OCI-LY7 (cell line): ENCODE data around the gene YIPF2. TPM values are rescaled to one million over a fixed set of nuclear protein-coding genes. Genes with fewer than 3 reads are reported as not detected.

Source experiments
- BruUV-seq: library from RNA; stranded (reverse); fragments of 400-500 nt; replicated peaks from 2 replicates; lab custom pipeline; 2021; lab: Mats Ljungman, UMichigan
- CTCF ChIA-PET: fragments of 300-600 bp; sonication (Branson Sonifier 250); formaldehyde crosslinking; loops from one replicate; lab custom pipeline; 2022; ENCODE audit warnings: antibody characterized with exemption; ENCODE audit not compliant: unreplicated experiment; lab: Charles Lee
- POLR2A ChIA-PET: fragments of 300-600 bp; sonication (Branson Sonifier 250); formaldehyde crosslinking; loops from one replicate; lab custom pipeline; 2022; ENCODE audit warnings: antibody characterized with exemption; lab: Charles Lee
- DNase-seq: peaks from one replicate; pipeline ENCODE4 v3.0.0-alpha.2; 2015; ENCODE audit warnings: low spot score
- H2AFZ ChIP-seq: fragments of 200-600 bp; sonication (generic), shearing (Covaris generic); 2 replicates; pipeline ENCODE4 v1.6.1; 2014; ENCODE audit warnings: mild to moderate bottlenecking, antibody characterized with exemption, low read length, moderate library complexity
- H3K27ac ChIP-seq: fragments of 200-600 bp; sonication (generic); 2 replicates; pipeline ENCODE4 v1.5.1; 2014; ENCODE audit warnings: mixed run types, low read depth, mild to moderate bottlenecking, moderate library complexity, low read length, inconsistent platforms; ENCODE audit not compliant: poor library complexity, severe bottlenecking
- H3K36me3 ChIP-seq: fragments of 200-600 bp; sonication (generic); 2 replicates; pipeline ENCODE4 v1.6.1; 2014; ENCODE audit warnings: mild to moderate bottlenecking, antibody characterized with exemption, low read length, moderate library complexity, mixed read lengths; ENCODE audit not compliant: insufficient read depth
- H3K4me1 ChIP-seq: fragments of 200-600 bp; sonication (generic); 2 replicates; pipeline ENCODE4 v1.5.1; 2014; ENCODE audit warnings: mild to moderate bottlenecking, low read length; ENCODE audit not compliant: insufficient read depth, poor library complexity, severe bottlenecking
- H3K4me2 ChIP-seq: fragments of 200-600 bp; sonication (generic); 2 replicates; pipeline ENCODE4 v1.6.1; 2014; ENCODE audit warnings: mild to moderate bottlenecking, low read length
- H3K4me3 ChIP-seq: fragments of 200-600 bp; sonication (generic); 2 replicates; pipeline ENCODE4 v1.5.1; 2014; ENCODE audit warnings: mild to moderate bottlenecking, low read depth, low read length; ENCODE audit not compliant: poor library complexity, severe bottlenecking
- H3K79me2 ChIP-seq: fragments of 200-600 bp; sonication (generic); 2 replicates; pipeline ENCODE4 v1.6.1; 2016; ENCODE audit warnings: low read depth, mild to moderate bottlenecking, low read length, moderate library complexity, mixed read lengths; ENCODE audit not compliant: insufficient read depth
- H3K9me2 ChIP-seq: fragments of 200-600 bp; sonication (generic); 2 replicates; pipeline ENCODE4 v1.6.1; 2016; ENCODE audit warnings: mild to moderate bottlenecking, low read length, mixed read lengths; ENCODE audit not compliant: insufficient read depth
- H3K9me3 ChIP-seq: fragments of 200-600 bp; sonication (generic); 2 replicates; pipeline ENCODE4 v1.6.1; 2014; ENCODE audit warnings: mild to moderate bottlenecking, mixed run types, low read length, mixed read lengths
- H4K20me1 ChIP-seq: fragments of 200-600 bp; sonication (generic); 2 replicates; pipeline ENCODE4 v1.6.1; 2014; ENCODE audit warnings: mild to moderate bottlenecking, antibody characterized with exemption, low read length, moderate library complexity, mixed read lengths; ENCODE audit not compliant: insufficient read depth
- CTCF ChIP-seq: fragments of 200-600 bp; sonication (generic); conservative IDR thresholded peaks from 2 replicates; pipeline ENCODE4 v1.5.1; 2014; ENCODE audit warnings: mild to moderate bottlenecking, antibody characterized with exemption, low read length, moderate library complexity, mixed read lengths
- EZH2phosphoT487 ChIP-seq: fragments of 200-600 bp; sonication (generic); IDR thresholded peaks from 2 replicates; pipeline ENCODE4 v1.6.1; 2018; ENCODE audit warnings: low read depth, borderline replicate concordance, mild to moderate bottlenecking, mixed run types, antibody characterized with exemption, low read length, moderate library complexity, mixed read lengths
- intact Hi-C: fragments of 100-400 bp; cut with micrococcal nuclease; formaldehyde crosslinking; loops from one replicate; pipeline ENCODE4 v1.10.0; 2022; ENCODE audit not compliant: unreplicated experiment
- total RNA-seq, 2 experiments: library from RNA; depleted of rRNA in 1 of 2; stranded (reverse); fragments of >200 nt in 1 of 2; shearing (Covaris generic) in 1 of 2; gene quantifications; 2 replicates each; pipeline ENCODE4 v1.2.3, GENCODE V29; 2014 to 2022

YIPF2 gene
- total RNA-seq, 2 experiments from 2014 or later = 26.7 to 27.5 TPM

- Histone ChIP-seq H3K4me1 (peaks cover 3% of the 10 kb centered on the region), H3K36me3 (peaks cover 72% of the 10 kb centered on the region; the same call in 1 of the 2 replicates), H3K4me2 (no peak overlapping the region), H3K27ac (no peak overlapping the region), H3K4me3 (no peak overlapping the region), H3K9me3 (no peaks in the 10 kb centered on the region), H4K20me1 (no peaks in the 10 kb centered on the region), H3K9me2 (no peaks in the 10 kb centered on the region), H2AFZ (no peak overlapping the region), H3K79me2 (no peaks in the 10 kb centered on the region)
- CTCF ChIA-PET = no interaction called here
- intact Hi-C loops = no loop called here
- POLR2A ChIA-PET = no interaction called here
- TF ChIP-seq EZH2phosphoT487 (no peak), CTCF (no peak)
- no TSS peak for BruUV-seq
- DNase-seq = no peak
These were observed 6.4 kb downstream of the YIPF2 start for GRCh38 chr19:10921910-10922637.

- no peaks in the 10 kb centered on the region for H3K9me3 ChIP-seq
These were observed 7.1 kb downstream of the YIPF2 start for GRCh38 chr19:10921199-10921909.

More at GRCh38 chr19:10921199-10921909, 7.1 kb downstream of the YIPF2 start:
- Histone ChIP-seq H4K20me1 (no peaks in the 10 kb centered on the region), H2AFZ (no peak overlapping the region), H3K27ac (no peak overlapping the region), H3K4me1 (peaks cover 3% of the 10 kb centered on the region), H3K4me2 (no peak overlapping the region), H3K79me2 (no peaks in the 10 kb centered on the region), H3K36me3 (peaks cover 76% of the 10 kb centered on the region), H3K9me2 (no peaks in the 10 kb centered on the region), H3K4me3 (no peak overlapping the region)
- POLR2A ChIA-PET = no interaction called here
- no peak for DNase-seq
- TF ChIP-seq CTCF (no peak), EZH2phosphoT487 (no peak)
- intact Hi-C loops = no loop called here
- CTCF ChIA-PET = no interaction called here
- no TSS peak for BruUV-seq
